PC-9 (cell line): ENCODE results near the gene CHN1.

Experiments
- CTCF ChIP-seq: fragments of 200-600 bp; sonication (generic); conservative IDR thresholded peaks from 2 replicates; pipeline ENCODE4 v1.6.1; 2017; ENCODE audit warnings: mixed run types, antibody characterized with exemption, mild to moderate bottlenecking, moderate library complexity
- EZH2 ChIP-seq: fragments of 200-600 bp; sonication (generic); IDR thresholded peaks from 2 replicates; pipeline ENCODE4 v1.8.0; 2017; ENCODE audit warnings: antibody characterized with exemption, low read depth

- TF ChIP-seq CTCF (no peak), EZH2 (no peak)
These were observed 234.0 kb downstream of the CHN1 start for GRCh38 chr2:174771136-174771535.
